Skeletal muscle satellite cell (primary cell): ENCODE results near the gene FSTL4.

Experiments
- H3K27me3 ChIP-seq: 2 replicates; pipeline ENCODE4 v1.7.0; 2013; ENCODE audit warnings: low read length; ENCODE audit not compliant: control insufficient read depth, insufficient read depth
- H3K36me3 ChIP-seq: 2 replicates; pipeline ENCODE4 v1.7.0; 2013; ENCODE audit warnings: mild to moderate bottlenecking, control low read depth, low read length; ENCODE audit not compliant: insufficient read depth
- H3K4me1 ChIP-seq: 2 replicates; pipeline ENCODE4 v1.7.0; 2013; ENCODE audit warnings: low read length; ENCODE audit not compliant: control insufficient read depth, insufficient read depth
- H3K4me2 ChIP-seq: 2 replicates; pipeline ENCODE4 v1.7.0; 2013; ENCODE audit warnings: mild to moderate bottlenecking, low read length
- H3K4me3 ChIP-seq: 2 replicates; pipeline ENCODE4 v1.7.0; 2013; ENCODE audit warnings: low read length
- H3K9ac ChIP-seq: 2 replicates; pipeline ENCODE4 v1.7.0; 2013; ENCODE audit warnings: mild to moderate bottlenecking, low read depth, low read length, moderate library complexity
- H3K9me3 ChIP-seq: replicated peaks from 2 replicates; pipeline ENCODE4 v1.7.0; 2013; ENCODE audit warnings: mild to moderate bottlenecking, control low read depth, low read length

FSTL4 gene

GRCh38 chr5:133581348-133581747 is 31.0 kb downstream of the FSTL4 start:
- H3K9ac ChIP-seq = no peak overlapping the region
- no peaks in the 10 kb centered on the region for H3K9me3 ChIP-seq
- no peaks in the 10 kb centered on the region for H3K4me1 ChIP-seq
- no peaks in the 10 kb centered on the region for H3K36me3 ChIP-seq
- H3K27me3 ChIP-seq = no peaks in the 10 kb centered on the region
- H3K4me3 ChIP-seq = no peak overlapping the region
- H3K4me2 ChIP-seq = no peak overlapping the region

- Histone ChIP-seq H3K27me3 (no peaks in the 10 kb centered on the region), H3K4me3 (no peak overlapping the region), H3K4me1 (no peaks in the 10 kb centered on the region), H3K4me2 (no peak overlapping the region), H3K36me3 (no peaks in the 10 kb centered on the region), H3K9ac (no peak overlapping the region), H3K9me3 (no peaks in the 10 kb centered on the region)
These were observed 31.7 kb downstream of the FSTL4 start for GRCh38 chr5:133580618-133581017.

- Histone ChIP-seq H3K4me2 (no peak overlapping the region), H3K4me1 (no peaks in the 10 kb centered on the region), H3K4me3 (no peak overlapping the region), H3K36me3 (no peaks in the 10 kb centered on the region), H3K9ac (no peak overlapping the region), H3K27me3 (no peaks in the 10 kb centered on the region), H3K9me3 (no peaks in the 10 kb centered on the region)
These were observed 32.6 kb downstream of the FSTL4 start for GRCh38 chr5:133579766-133580165.

GRCh38 chr5:133569347-133569746 is 43.0 kb downstream of the FSTL4 start:
- no peak overlapping the region for H3K4me3 ChIP-seq
- H3K9me3 ChIP-seq = no peaks in the 10 kb centered on the region
- no peak overlapping the region for H3K4me2 ChIP-seq
- no peaks in the 10 kb centered on the region for H3K36me3 ChIP-seq
- peaks cover 3% of the 10 kb centered on the region for H3K27me3 ChIP-seq
- H3K4me1 ChIP-seq = no peaks in the 10 kb centered on the region
- H3K9ac ChIP-seq = no peak overlapping the region

- Histone ChIP-seq H3K4me2 (no peak overlapping the region), H3K9me3 (no peaks in the 10 kb centered on the region), H3K36me3 (no peaks in the 10 kb centered on the region), H3K4me1 (no peaks in the 10 kb centered on the region), H3K9ac (no peak overlapping the region), H3K4me3 (no peak overlapping the region), H3K27me3 (no peaks in the 10 kb centered on the region)
These were observed 46.3 kb downstream of the FSTL4 start for GRCh38 chr5:133565993-133566392.

GRCh38 chr5:133564921-133565565 is 47.3 kb downstream of the FSTL4 start:
- no peaks in the 10 kb centered on the region for H3K27me3 ChIP-seq
- H3K9ac ChIP-seq = no peak overlapping the region
- no peaks in the 10 kb centered on the region for H3K9me3 ChIP-seq
- H3K4me1 ChIP-seq = no peaks in the 10 kb centered on the region
- H3K4me2 ChIP-seq = no peak overlapping the region
- no peak overlapping the region for H3K4me3 ChIP-seq
- no peaks in the 10 kb centered on the region for H3K36me3 ChIP-seq

GRCh38 chr5:133562554-133562953 is 49.8 kb downstream of the FSTL4 start:
- no peaks in the 10 kb centered on the region for H3K4me1 ChIP-seq
- H3K9ac ChIP-seq = no peak overlapping the region
- no peak overlapping the region for H3K4me2 ChIP-seq
- no peak overlapping the region for H3K4me3 ChIP-seq
- no peaks in the 10 kb centered on the region for H3K27me3 ChIP-seq
- no peaks in the 10 kb centered on the region for H3K36me3 ChIP-seq
- H3K9me3 ChIP-seq = no peaks in the 10 kb centered on the region

GRCh38 chr5:133559960-133560359 is 52.4 kb downstream of the FSTL4 start:
- Histone ChIP-seq H3K4me1 (no peaks in the 10 kb centered on the region), H3K4me3 (no peak overlapping the region), H3K4me2 (no peak overlapping the region), H3K27me3 (no peaks in the 10 kb centered on the region), H3K36me3 (no peaks in the 10 kb centered on the region), H3K9ac (no peak overlapping the region), H3K9me3 (no peaks in the 10 kb centered on the region)

GRCh38 chr5:133556551-133556950 is 55.8 kb downstream of the FSTL4 start:
- H3K36me3 ChIP-seq = no peaks in the 10 kb centered on the region
- no peak overlapping the region for H3K9ac ChIP-seq
- H3K27me3 ChIP-seq = peaks cover 19% of the 10 kb centered on the region
- H3K4me3 ChIP-seq = no peak overlapping the region
- no peaks in the 10 kb centered on the region for H3K9me3 ChIP-seq
- no peak overlapping the region for H3K4me2 ChIP-seq
- no peaks in the 10 kb centered on the region for H3K4me1 ChIP-seq

- Histone ChIP-seq H3K27me3 (peaks cover 26% of the 10 kb centered on the region), H3K9me3 (no peaks in the 10 kb centered on the region), H3K9ac (no peak overlapping the region), H3K4me1 (no peaks in the 10 kb centered on the region), H3K36me3 (no peaks in the 10 kb centered on the region), H3K4me3 (no peak overlapping the region), H3K4me2 (no peak overlapping the region)
These were observed 58.1 kb downstream of the FSTL4 start for GRCh38 chr5:133554279-133554678.

GRCh38 chr5:133552925-133553525 is 59.3 kb downstream of the FSTL4 start:
- peaks cover 26% of the 10 kb centered on the region for H3K27me3 ChIP-seq
- no peak overlapping the region for H3K9ac ChIP-seq
- no peaks in the 10 kb centered on the region for H3K4me1 ChIP-seq
- no peak overlapping the region for H3K4me2 ChIP-seq
- H3K36me3 ChIP-seq = no peaks in the 10 kb centered on the region
- H3K4me3 ChIP-seq = no peak overlapping the region
- H3K9me3 ChIP-seq = no peaks in the 10 kb centered on the region

GRCh38 chr5:133546500-133546899 is 65.8 kb downstream of the FSTL4 start:
- Histone ChIP-seq H3K4me2 (no peak overlapping the region), H3K27me3 (peaks cover 8% of the 10 kb centered on the region), H3K4me3 (no peak overlapping the region), H3K9ac (no peak overlapping the region), H3K4me1 (no peaks in the 10 kb centered on the region), H3K9me3 (no peaks in the 10 kb centered on the region), H3K36me3 (no peaks in the 10 kb centered on the region)
